GM18858 (cell line): ENCODE data around the gene PRKG1.
A peak's percentile ranks its signal among the peaks of the same experiment; 100 is the strongest.
"Not testable (repeated sequence)": the region's sequence is repeated elsewhere in the genome, so short reads cannot be mapped to it uniquely, and the experiment has no call there.

Experiments
- ATAC-seq: cut with Tn5 transposase; IDR thresholded peaks from one replicate; pipeline ENCODE4 v1.9.1; 2021; ENCODE audit not compliant: unreplicated experiment

The PRKG1 gene

GRCh38 chr10:51416494-51416893 lies 342.2 kb downstream of the PRKG1 start:
- no peak for ATAC-seq

- no peak for ATAC-seq
These were observed 345.2 kb downstream of the PRKG1 start for GRCh38 chr10:51419196-51420093.

- ATAC-seq = no peak
These were observed 347.6 kb downstream of the PRKG1 start for GRCh38 chr10:51421853-51422252.

GRCh38 chr10:51422311-51423120 lies 348.2 kb downstream of the PRKG1 start:
- ATAC-seq = peak; percentile 77

- no peak for ATAC-seq
These were observed 348.8 kb downstream of the PRKG1 start for GRCh38 chr10:51423121-51423452.

- no peak for ATAC-seq
These were observed 351.1 kb downstream of the PRKG1 start for GRCh38 chr10:51425431-51425830.

- no peak for ATAC-seq
These were observed 353.5 kb downstream of the PRKG1 start for GRCh38 chr10:51427758-51428157.

- ATAC-seq = no peak
These were observed 356.2 kb downstream of the PRKG1 start for GRCh38 chr10:51430506-51430905.

GRCh38 chr10:51433949-51434475 lies 359.7 kb downstream of the PRKG1 start:
- no peak for ATAC-seq

- ATAC-seq = no peak
These were observed 362.5 kb downstream of the PRKG1 start for GRCh38 chr10:51436805-51437204.

GRCh38 chr10:51439645-51440044 lies 365.4 kb downstream of the PRKG1 start:
- no peak for ATAC-seq

GRCh38 chr10:51445588-51445987 lies 371.3 kb downstream of the PRKG1 start:
- no peak for ATAC-seq

- ATAC-seq = no peak
These were observed 372.8 kb downstream of the PRKG1 start for GRCh38 chr10:51447119-51447518.

- ATAC-seq = not testable (repeated sequence)
These were observed 381.5 kb downstream of the PRKG1 start for GRCh38 chr10:51455762-51456161.

- no peak for ATAC-seq
These were observed 385.2 kb downstream of the PRKG1 start for GRCh38 chr10:51459476-51459875.

GRCh38 chr10:51462076-51462779 lies 387.9 kb downstream of the PRKG1 start:
- ATAC-seq = no peak

GRCh38 chr10:51468424-51468823 lies 394.1 kb downstream of the PRKG1 start:
- no peak for ATAC-seq

- ATAC-seq = no peak
These were observed 395.4 kb downstream of the PRKG1 start for GRCh38 chr10:51469686-51470085.

- no peak for ATAC-seq
These were observed 397.0 kb downstream of the PRKG1 start for GRCh38 chr10:51471271-51471670.

GRCh38 chr10:51472154-51472553 lies 397.9 kb downstream of the PRKG1 start:
- no peak for ATAC-seq

- no peak for ATAC-seq
These were observed 405.4 kb downstream of the PRKG1 start for GRCh38 chr10:51479711-51480110.
